Hematopoietic multipotent progenitor cell treated with erythropoietin and hydrocortisone succinate and interleukin-3 and kit ligand, for 15 days (in vitro differentiated cells): ENCODE measurements around the gene THOP1.
"Not testable (repeated sequence)": the region's sequence is repeated elsewhere in the genome, so short reads cannot be mapped to it uniquely, and the experiment has no call there.

ENCODE experiments used
- DNase-seq: peaks from one replicate; pipeline ENCODE4 v3.0.0-alpha.2; 2015; ENCODE audit warnings: low spot score

THOP1 gene

GRCh38 chr19:2817237-2817829 lies 32.0 kb downstream of the THOP1 start:
- DNase-seq = not testable (repeated sequence)

- DNase-seq = peak; percentile 95
Observed at GRCh38 chr19:2819540-2820111, 34.3 kb downstream of the THOP1 start, which contains the start of gene ZNF554. Gene ZNF554, plus strand, starts transcription at chr19:2819868. Its CDS starts 204 bp downstream, at chr19:2820072.

- no peak for DNase-seq
Observed at GRCh38 chr19:2820112-2820702, 34.9 kb downstream of the THOP1 start.

GRCh38 chr19:2822846-2823245 lies 37.5 kb downstream of the THOP1 start:
- no peak for DNase-seq

- no peak for DNase-seq
Observed at GRCh38 chr19:2823646-2824045, 38.3 kb downstream of the THOP1 start.

- DNase-seq = no peak
Observed at GRCh38 chr19:2824129-2824528, 38.8 kb downstream of the THOP1 start.

- DNase-seq = no peak
Observed at GRCh38 chr19:2827022-2827421, 41.7 kb downstream of the THOP1 start.

- DNase-seq = no peak
Observed at GRCh38 chr19:2827840-2828489, 42.7 kb downstream of the THOP1 start.

- DNase-seq = no peak
Observed at GRCh38 chr19:2834294-2834871, 49.1 kb downstream of the THOP1 start.

- no peak for DNase-seq
Observed at GRCh38 chr19:2837430-2837829, 52.1 kb downstream of the THOP1 start.

GRCh38 chr19:2840794-2841791 lies 55.8 kb downstream of the THOP1 start, which contains the start of gene ZNF555:
Gene ZNF555, plus strand, starts transcription at chr19:2841475. Its CDS starts 98 bp downstream, at chr19:2841573.
- peak; percentile 86 for DNase-seq

- no peak for DNase-seq
Observed at GRCh38 chr19:2841855-2842574, 56.7 kb downstream of the THOP1 start.

GRCh38 chr19:2845107-2845506 lies 59.8 kb downstream of the THOP1 start:
- DNase-seq = no peak

GRCh38 chr19:2846180-2846894 lies 61.0 kb downstream of the THOP1 start:
- no peak for DNase-seq

- no peak for DNase-seq
Observed at GRCh38 chr19:2847507-2847906, 62.2 kb downstream of the THOP1 start.

GRCh38 chr19:2848616-2849015 lies 63.3 kb downstream of the THOP1 start:
- no peak for DNase-seq

GRCh38 chr19:2850256-2850925 lies 65.1 kb downstream of the THOP1 start:
- no peak for DNase-seq

GRCh38 chr19:2852598-2852997 lies 67.3 kb downstream of the THOP1 start:
- no peak for DNase-seq

- DNase-seq = no peak
Observed at GRCh38 chr19:2853015-2853606, 67.8 kb downstream of the THOP1 start.
